Measurements from ENCODE around the gene OTOA. TPM values are rescaled to one million over a fixed set of nuclear protein-coding genes. Genes with fewer than 3 reads are reported as not detected.

OTOA gene
- total and polyA plus RNA-seq, 2 of the 8 experiments (the other 6 are each of a cell fraction or from before 2014, with no cell fraction given) = 0.06 to 0.32 TPM

GRCh38 chr16:21625026-21625425, 38.7 kb upstream of the OTOA start:
- Histone ChIP-seq H3K4ac (replicated peaks; ENCODE audit: insufficient read length, low read depth, low read length) (no peak overlapping the region), H3K27me3 (replicated peaks in 1 of 4; ENCODE audit: control insufficient read depth in 3 of 4, extremely low read depth in 1 of 4, insufficient read depth in 3 of 4, low read length in 3 of 4) (no peaks in the 10 kb centered on the region), H3K4me2 (ENCODE audit: insufficient read depth in 1 of 2, low read depth in 2 of 2, low read length in 2 of 2) (no peak overlapping the region), H3K18ac (ENCODE audit: extremely low read depth, low read length) (no peak overlapping the region), H2AFZ (ENCODE audit: low read length) (no peak overlapping the region), H2BK20ac (ENCODE audit: low read length) (no peak overlapping the region), H3K79me1 (ENCODE audit: low read depth, low read length) (no peaks in the 10 kb centered on the region; the same call in 1 of the 2 replicates), H4K5ac (ENCODE audit: insufficient read length, low read depth, low read length) (no peak overlapping the region), H2AK5ac (ENCODE audit: low read depth, low read length) (no peak overlapping the region), H2BK15ac (ENCODE audit: low read length) (no peak overlapping the region), H2BK12ac (ENCODE audit: low read depth, low read length) (no peak overlapping the region), H3K23ac (ENCODE audit: insufficient read length) (no peak overlapping the region), H2BK120ac (replicated peaks; ENCODE audit: low read depth, low read length) (no peak overlapping the region), H4K8ac (ENCODE audit: extremely low read depth, insufficient read depth, low read length) (no peak overlapping the region), H3K27ac (ENCODE audit: low read depth, low read length) (no peak overlapping the region), H3K79me2 (ENCODE audit: control insufficient read depth in 1 of 2, insufficient read depth in 2 of 2, low read length in 2 of 2) (no peaks in the 10 kb centered on the region), H3K9me3 (ENCODE audit: insufficient read depth in 2 of 2, low read depth in 1 of 2, low read length in 1 of 2) (peaks cover 0 to 2% of the 10 kb centered on the region in 2 experiments; a peak in 1 of 4 replicates), H3K56ac (replicated peaks; ENCODE audit: insufficient read length, low read depth, low read length) (no peak overlapping the region), H4K20me1 (replicated peaks in 1 of 2; ENCODE audit: control insufficient read depth in 1 of 2, insufficient read depth in 2 of 2, low read length in 2 of 2) (no peaks in the 10 kb centered on the region), H3K4me1 (replicated peaks in 1 of 4; ENCODE audit: control insufficient read depth in 3 of 4, insufficient read depth in 4 of 4, low read length in 3 of 4) (no peaks in the 10 kb centered on the region), H3K4me3 (ENCODE audit: extremely low read depth in 1 of 4, insufficient read depth in 2 of 4, low read depth in 3 of 4, low read length in 4 of 4) (no peak overlapping the region), H3K14ac (ENCODE audit: insufficient read length) (no peak overlapping the region), H4K91ac (replicated peaks; ENCODE audit: insufficient read length, low read length) (no peak overlapping the region), H3K36me3 (ENCODE audit: control insufficient read depth in 2 of 4, insufficient read depth in 4 of 4, low read length in 3 of 4) (peaks cover 0 to 40% (median 22%) of the 10 kb centered on the region in 4 experiments; a peak in 5 of 8 replicates), H3K23me2 (ENCODE audit: low read depth, low read length) (no peaks in the 10 kb centered on the region; the same call in 1 of the 2 replicates), H2BK5ac (ENCODE audit: low read depth, low read length) (no peak overlapping the region), H3K9ac (replicated peaks in 1 of 4; ENCODE audit: extremely low read depth in 1 of 4, low read depth in 3 of 4, low read length in 3 of 4) (no peak overlapping the region)
- POLR2A ChIA-PET (ENCODE audit: partially characterized antibody) = no interaction called here
- TF ChIP-seq CEBPB (IDR thresholded peaks at IDR 0.05; ENCODE audit: low read depth, low read length) (no peak), HDAC2 (IDR thresholded peaks at IDR 0.05; ENCODE audit: borderline replicate concordance in 1 of 2, low read depth in 2 of 2, low read length in 2 of 2) (no peak)
- CTCF ChIA-PET (ENCODE audit: partially characterized antibody) = interaction anchor here (1.0 kb wide), 1 partner anchor 10 kb away, joined by 3 read pairs; no protein-coding TSS in a partner anchor
- WGBS, 2 experiments (ENCODE audit: extremely low coverage in 1 of 2, insufficient coverage in 1 of 2, insufficient read length in 1 of 2, insufficient replicate concordance in 2 of 2, low coverage in 1 of 2, low lambda C conversion rate in 2 of 2, missing lambda C conversion rate in 1 of 2) = 88% methylated on average over 1 of the region's 1 CpG; no CpG with 5 or more reads in 1 of the 2 experiments
- DNase-seq (ENCODE audit: low read depth in 1 of 2, low spot score in 2 of 2) (no peak), FAIRE-seq (no peak)

All from H1 (cell line).